Measurements from ENCODE around the gene SH3RF2.
"Not testable (repeated sequence)": the region's sequence is repeated elsewhere in the genome, so short reads cannot be mapped to it uniquely, and the experiment has no call there.

SH3RF2 gene

GRCh38 chr5:145981589-145982571 is 45.5 kb downstream of the SH3RF2 start:
- no peak for DNase-seq

- DNase-seq = no peak
Observed at GRCh38 chr5:145982572-145983318, 46.4 kb downstream of the SH3RF2 start.

DNA sequence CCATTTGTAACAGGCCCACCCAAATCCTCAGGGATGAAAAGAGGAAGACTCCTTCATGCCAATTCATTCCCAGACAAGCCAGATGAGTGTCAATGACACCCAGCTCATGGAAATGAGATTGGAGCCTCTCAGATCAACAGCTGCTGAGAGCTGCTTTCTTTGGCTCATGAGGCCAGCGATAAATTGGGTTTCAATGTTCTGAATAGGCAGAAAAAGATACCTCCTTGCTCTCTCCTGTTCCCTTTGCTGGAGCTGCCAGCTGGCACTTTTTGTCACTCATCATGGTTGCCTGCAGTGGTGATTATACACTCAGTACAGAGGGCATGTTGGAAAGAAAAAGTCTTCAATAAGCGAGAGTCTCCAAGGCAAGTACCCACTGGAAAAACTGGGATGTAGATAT is 47.1 kb downstream of the SH3RF2 start:
- no peak for DNase-seq

DNA sequence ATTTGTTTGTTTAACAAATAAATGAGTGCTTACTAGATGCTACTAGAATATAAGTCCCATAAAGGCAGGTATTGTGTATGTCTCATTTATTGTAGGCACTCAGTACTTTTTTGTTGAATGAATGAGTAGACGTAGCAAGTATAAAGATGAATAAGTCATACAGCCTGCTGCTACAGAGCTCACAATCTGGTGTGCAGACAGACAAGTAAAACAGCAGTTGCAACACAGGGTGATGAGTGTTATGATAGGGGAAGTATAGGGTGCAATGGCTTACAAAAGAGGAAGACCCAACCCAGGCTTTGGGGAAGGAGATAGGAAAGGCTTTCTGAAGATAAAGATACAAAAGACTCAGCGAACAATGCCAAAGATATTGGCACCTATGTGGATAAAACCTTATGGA is 47.7 kb downstream of the SH3RF2 start:
- no peak for DNase-seq

GRCh38 chr5:145987856-145988255 is 51.5 kb downstream of the SH3RF2 start:
- no peak for DNase-seq

DNA sequence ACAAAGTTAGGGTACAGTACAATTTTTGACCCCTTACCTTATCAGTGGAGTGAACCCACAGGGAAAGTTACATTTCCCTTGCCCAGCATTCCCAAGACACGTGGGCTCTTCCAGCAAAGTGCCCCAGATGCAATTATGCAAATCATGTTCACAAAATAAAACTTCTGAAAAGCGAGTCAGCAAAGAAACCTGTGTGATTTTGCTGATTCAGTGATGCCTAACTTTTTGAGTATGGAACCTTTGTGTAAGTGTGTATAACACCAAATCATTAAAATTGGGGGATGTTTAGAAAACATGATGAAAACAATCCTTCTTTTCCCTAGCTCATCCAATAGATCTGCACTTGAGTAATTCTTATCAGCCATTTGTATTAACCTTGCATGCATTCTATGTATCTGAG is 52.6 kb downstream of the SH3RF2 start:
- DNase-seq = no peak

- no peak for DNase-seq
Observed at GRCh38 chr5:145989428-145989827, 53.0 kb downstream of the SH3RF2 start.

- no peak for DNase-seq
Observed at GRCh38 chr5:145990170-145990569, 53.8 kb downstream of the SH3RF2 start.

- no peak for DNase-seq
Observed at GRCh38 chr5:145991044-145991575, 54.7 kb downstream of the SH3RF2 start.

DNA sequence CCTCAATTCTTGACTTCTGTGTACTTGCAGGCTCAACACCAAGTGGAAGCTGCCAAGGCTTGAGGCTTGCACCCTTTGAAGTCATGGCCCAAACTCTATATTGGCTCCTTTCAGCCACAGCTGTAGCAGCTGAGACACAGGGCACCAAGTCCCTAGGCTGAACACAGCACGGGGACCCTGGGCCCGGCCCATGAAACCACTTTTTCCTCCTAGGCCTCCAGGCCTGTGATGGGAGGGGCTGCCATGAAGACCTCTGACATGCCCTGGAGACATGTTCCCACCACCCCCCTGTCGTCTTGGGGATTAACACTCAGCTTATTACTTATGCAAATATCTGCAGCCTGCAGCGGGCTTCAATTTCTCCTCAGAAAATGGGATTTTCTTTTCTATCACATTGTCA is 57.2 kb downstream of the SH3RF2 start:
- not testable (repeated sequence) for DNase-seq

DNA sequence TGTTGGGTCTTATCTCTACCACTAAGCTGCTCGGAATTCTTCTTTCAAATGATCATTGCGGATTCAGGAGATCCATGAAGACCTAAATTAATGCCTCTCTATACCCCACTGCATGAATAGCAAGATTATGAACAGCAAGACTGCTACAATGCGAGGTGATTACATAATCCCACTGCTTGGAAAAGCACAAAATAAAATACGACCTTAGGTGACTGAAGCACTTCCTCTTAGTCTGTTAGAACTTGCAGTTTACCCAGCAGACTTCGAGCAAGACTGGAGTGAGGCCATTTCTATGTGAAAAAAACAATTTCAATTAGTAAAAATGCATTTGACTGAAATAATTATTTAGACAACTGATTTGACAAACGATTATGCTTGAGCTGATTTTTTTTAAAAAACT is 59.8 kb downstream of the SH3RF2 start:
- no peak for DNase-seq

- DNase-seq = no peak
Observed at GRCh38 chr5:145999208-145999607, 62.8 kb downstream of the SH3RF2 start.

DNA sequence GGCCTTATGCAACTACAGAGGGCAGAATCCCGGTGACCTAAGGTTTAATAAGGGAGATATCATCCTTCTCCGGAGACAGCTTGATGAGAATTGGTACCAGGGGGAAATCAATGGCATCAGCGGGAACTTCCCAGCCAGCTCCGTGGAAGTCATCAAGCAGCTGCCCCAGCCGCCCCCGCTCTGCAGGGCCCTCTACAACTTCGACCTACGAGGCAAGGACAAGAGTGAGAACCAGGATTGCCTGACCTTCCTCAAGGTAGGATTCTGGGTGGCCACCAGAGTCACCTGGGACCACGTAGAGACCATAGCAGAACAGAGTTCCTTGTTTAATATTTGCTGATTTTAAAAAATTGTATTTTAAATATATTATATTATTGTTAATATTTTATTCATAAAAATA is 63.7 kb downstream of the SH3RF2 start:
- DNase-seq = no peak

DNA sequence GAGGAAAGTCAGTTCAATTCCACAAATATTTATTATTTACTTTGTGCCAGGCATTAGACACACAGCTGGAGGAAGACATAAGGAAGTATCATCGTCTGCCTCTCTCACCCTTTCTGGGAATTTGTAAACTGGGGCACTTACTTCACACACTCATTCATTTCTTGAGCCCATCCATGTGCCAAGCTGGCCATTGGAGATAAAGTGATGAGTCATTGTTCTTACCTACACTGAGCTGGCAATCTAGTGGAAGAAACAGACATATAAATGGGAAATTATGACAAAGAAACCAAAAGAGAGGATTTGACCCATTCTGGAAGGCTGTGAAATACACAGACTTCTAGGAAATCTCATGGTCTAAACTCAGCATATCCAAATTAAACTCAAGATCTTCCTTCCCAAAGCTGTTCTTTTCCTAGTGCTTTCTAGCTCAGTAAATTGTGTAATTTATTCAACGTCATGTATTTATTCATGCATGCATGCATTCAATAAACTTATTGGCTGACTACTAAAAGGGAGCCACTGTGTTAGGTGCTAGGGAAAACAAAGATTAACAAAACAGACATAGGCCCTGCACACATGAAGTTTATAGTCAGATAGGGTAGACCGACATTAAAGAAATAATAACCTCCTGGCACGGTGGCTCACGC is 65.3 kb downstream of the SH3RF2 start:
- DNase-seq = no peak

- DNase-seq = no peak
Observed at GRCh38 chr5:146002491-146002890, 66.1 kb downstream of the SH3RF2 start.

GRCh38 chr5:146003852-146004251 is 67.5 kb downstream of the SH3RF2 start:
- no peak for DNase-seq

- no peak for DNase-seq
Observed at GRCh38 chr5:146005264-146005663, 68.9 kb downstream of the SH3RF2 start.

GRCh38 chr5:146005723-146006122 is 69.3 kb downstream of the SH3RF2 start:
- DNase-seq = no peak

GRCh38 chr5:146006470-146007190 is 70.3 kb downstream of the SH3RF2 start:
- DNase-seq = no peak

GRCh38 chr5:146007270-146007669 is 70.9 kb downstream of the SH3RF2 start:
- no peak for DNase-seq

DNA sequence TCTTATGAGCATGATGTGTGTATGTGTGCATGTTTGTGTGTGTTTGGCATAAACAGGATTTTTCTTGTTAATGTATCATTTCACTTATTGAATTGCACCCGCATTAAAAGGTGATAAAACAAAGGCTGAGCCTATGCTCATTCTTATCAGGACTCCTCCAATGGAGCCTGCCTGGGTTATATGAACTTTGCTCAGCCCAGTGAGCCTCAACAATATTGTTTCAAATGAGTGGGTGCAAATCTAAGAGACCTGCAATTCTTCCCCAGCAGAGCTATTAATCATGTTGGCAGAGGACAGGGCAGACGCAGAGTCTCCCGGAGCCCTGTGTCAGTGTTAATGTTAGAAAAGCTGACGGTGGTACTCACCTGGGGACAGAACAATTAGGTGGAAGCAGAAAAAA is 71.6 kb downstream of the SH3RF2 start:
- DNase-seq = no peak

- DNase-seq = no peak
Observed at GRCh38 chr5:146009020-146009419, 72.6 kb downstream of the SH3RF2 start.

GRCh38 chr5:146010447-146010846 is 74.1 kb downstream of the SH3RF2 start:
- DNase-seq = not testable (repeated sequence)
